Urinary bladder (tissue), 4 donors: ENCODE results near the gene ABHD10. TPM values are rescaled to one million over a fixed set of nuclear protein-coding genes. Genes with fewer than 3 reads are reported as not detected.
A peak's percentile ranks its signal among the peaks of the same experiment; 100 is the strongest.
"Not testable (repeated sequence)": the region's sequence is repeated elsewhere in the genome, so short reads cannot be mapped to it uniquely, and the experiment has no call there.

ENCODE experiments used
- DNase-seq: peaks from one replicate; pipeline ENCODE4 v3.0.0-alpha.2; 2015; ENCODE audit errors: extremely low spot score
- H3K27ac ChIP-seq: one replicate; pipeline ENCODE4 v1.5.1; 2013; ENCODE audit warnings: low read depth, mild to moderate bottlenecking, moderate library complexity
- H3K36me3 ChIP-seq: one replicate; pipeline ENCODE4 v1.6.1; 2013; ENCODE audit warnings: mild to moderate bottlenecking, moderate library complexity; ENCODE audit not compliant: insufficient read depth
- H3K4me1 ChIP-seq: one replicate; pipeline ENCODE4 v1.6.1; 2013; ENCODE audit warnings: mild to moderate bottlenecking, moderate library complexity; ENCODE audit not compliant: insufficient read depth
- H3K4me3 ChIP-seq: one replicate; pipeline ENCODE4 v1.5.1; 2013; ENCODE audit warnings: low read depth, low read length
- WGBS: extraction: QIAGEN DNeasy Blood & Tissue Kit; methylation state at CpG from one replicate; pipeline ENCODE4 v1.1.7; 2013; 5-methylcytosine and 5-hydroxymethylcytosine counted together
- polyA plus RNA-seq: library from polyadenylated mRNA; stranded (reverse); fragments of 200-250 nt; gene quantifications from one replicate; pipeline ENCODE4 v1.2.3, GENCODE V29; 2013
- total RNA-seq: library from RNA; depleted of rRNA; stranded (reverse); fragments of >200 nt; gene quantifications from one replicate; pipeline ENCODE4 v1.2.3, GENCODE V29; 2014
- donor health status: healthy with polysubstance abuse.
- donor health status: healthy.

Gene ABHD10
- total and polyA plus RNA-seq, 2 donors = 23.3 to 62.3 TPM

GRCh38 chr3:112012205-112012992, 33.6 kb downstream of the ABHD10 start:
- Histone ChIP-seq H3K4me1 (no peaks in the 10 kb centered on the region), H3K27ac (no peak overlapping the region), H3K36me3 (no peaks in the 10 kb centered on the region), H3K4me3 (no peak overlapping the region)
- no peak for DNase-seq
- 56% methylated on average over 6 of the region's 6 CpGs for WGBS

- DNase-seq = peak; percentile 61
- WGBS = 35% methylated on average over 19 of the region's 19 CpGs
- Histone ChIP-seq H3K36me3 (no peaks in the 10 kb centered on the region), H3K27ac (no peak overlapping the region), H3K4me1 (no peaks in the 10 kb centered on the region), H3K4me3 (no peak overlapping the region)
Observed at GRCh38 chr3:112013058-112013783, 34.4 kb downstream of the ABHD10 start.

GRCh38 chr3:112013784-112014143, 34.9 kb downstream of the ABHD10 start:
- WGBS = 64% methylated on average over 5 of the region's 5 CpGs
- no peak for DNase-seq

GRCh38 chr3:112017091-112017490, 38.3 kb downstream of the ABHD10 start:
- no peak for DNase-seq
- no peaks in the 10 kb centered on the region for H3K4me1 ChIP-seq
- H3K4me3 ChIP-seq = no peak overlapping the region
- H3K36me3 ChIP-seq = no peaks in the 10 kb centered on the region
- H3K27ac ChIP-seq = no peak overlapping the region

More at GRCh38 chr3:112013784-112014143, 34.9 kb downstream of the ABHD10 start:
- H3K27ac ChIP-seq = no peak overlapping the region
- no peak overlapping the region for H3K4me3 ChIP-seq
- H3K4me1 ChIP-seq = no peaks in the 10 kb centered on the region
- no peaks in the 10 kb centered on the region for H3K36me3 ChIP-seq

GRCh38 chr3:112018712-112019111, 39.9 kb downstream of the ABHD10 start:
- Histone ChIP-seq H3K27ac (no peak overlapping the region), H3K4me3 (no peak overlapping the region), H3K4me1 (no peaks in the 10 kb centered on the region), H3K36me3 (no peaks in the 10 kb centered on the region)
- WGBS = 98% methylated on average over 4 of the region's 4 CpGs
- DNase-seq = no peak

GRCh38 chr3:112019716-112020115, 40.9 kb downstream of the ABHD10 start:
- WGBS = 65% methylated on average over 1 of the region's 1 CpG
- Histone ChIP-seq H3K36me3 (no peaks in the 10 kb centered on the region), H3K27ac (no peak overlapping the region), H3K4me1 (no peaks in the 10 kb centered on the region), H3K4me3 (no peak overlapping the region)
- DNase-seq = no peak

GRCh38 chr3:112020674-112021085, 41.9 kb downstream of the ABHD10 start:
- no peak for DNase-seq
- Histone ChIP-seq H3K4me1 (no peaks in the 10 kb centered on the region), H3K4me3 (no peak overlapping the region), H3K27ac (no peak overlapping the region), H3K36me3 (no peaks in the 10 kb centered on the region)
- 77% methylated on average over 1 of the region's 1 CpG for WGBS

- DNase-seq = no peak
- Histone ChIP-seq H3K4me1 (no peaks in the 10 kb centered on the region), H3K36me3 (no peaks in the 10 kb centered on the region), H3K27ac (no peak overlapping the region), H3K4me3 (no peak overlapping the region)
- 90% methylated on average over 4 of the region's 4 CpGs for WGBS
Observed at GRCh38 chr3:112027142-112027541, 48.3 kb downstream of the ABHD10 start.

- Histone ChIP-seq H3K4me1 (no peaks in the 10 kb centered on the region), H3K4me3 (no peak overlapping the region), H3K27ac (no peak overlapping the region), H3K36me3 (no peaks in the 10 kb centered on the region)
- WGBS = 52% methylated on average over 4 of the region's 4 CpGs
- DNase-seq = no peak
Observed at GRCh38 chr3:112027826-112028225, 49.0 kb downstream of the ABHD10 start.

GRCh38 chr3:112030901-112031300, 52.1 kb downstream of the ABHD10 start:
- Histone ChIP-seq H3K27ac (no peak overlapping the region), H3K36me3 (no peaks in the 10 kb centered on the region), H3K4me3 (no peak overlapping the region), H3K4me1 (no peaks in the 10 kb centered on the region)
- DNase-seq = no peak
- WGBS = 92% methylated on average over 5 of the region's 5 CpGs

- no peak for DNase-seq
- Histone ChIP-seq H3K27ac (no peak overlapping the region), H3K36me3 (no peaks in the 10 kb centered on the region), H3K4me3 (no peak overlapping the region), H3K4me1 (no peaks in the 10 kb centered on the region)
- WGBS = 76% methylated on average over 5 of the region's 5 CpGs
Observed at GRCh38 chr3:112032098-112032731, 53.4 kb downstream of the ABHD10 start.

GRCh38 chr3:112034436-112034835, 55.6 kb downstream of the ABHD10 start, which contains the start of gene TMPRSS7:
TSS of gene TMPRSS7 (plus strand) at chr3:112034736. CDS start at chr3:112034846, 110 bp downstream.
- Histone ChIP-seq H3K36me3 (no peaks in the 10 kb centered on the region), H3K4me3 (no peak within 1 kb of the TSS), H3K4me1 (no peaks in the 10 kb centered on the region), H3K27ac (no peak within 1 kb of the TSS)
- DNase-seq = no peak
- 96% methylated on average over 4 of the region's 4 CpGs for WGBS

GRCh38 chr3:112035241-112035640, 56.4 kb downstream of the ABHD10 start:
- no peak for DNase-seq
- WGBS = 56% methylated on average over 3 of the region's 3 CpGs

GRCh38 chr3:112037194-112037593, 58.4 kb downstream of the ABHD10 start:
- not testable (repeated sequence) for DNase-seq, H3K4me1 ChIP-seq, H3K27ac ChIP-seq, H3K4me3 ChIP-seq, H3K36me3 ChIP-seq
- WGBS = 77% methylated on average over 4 of the region's 4 CpGs

More at GRCh38 chr3:112035241-112035640, 56.4 kb downstream of the ABHD10 start:
- no peak overlapping the region for H3K27ac ChIP-seq
- H3K4me1 ChIP-seq = no peaks in the 10 kb centered on the region
- no peak overlapping the region for H3K4me3 ChIP-seq
- no peaks in the 10 kb centered on the region for H3K36me3 ChIP-seq
